ENCODE measurements around the gene ACOT12.
"Not testable (repeated sequence)": the region's sequence is repeated elsewhere in the genome, so short reads cannot be mapped to it uniquely, and the experiment has no call there.

The ACOT12 gene

DNA sequence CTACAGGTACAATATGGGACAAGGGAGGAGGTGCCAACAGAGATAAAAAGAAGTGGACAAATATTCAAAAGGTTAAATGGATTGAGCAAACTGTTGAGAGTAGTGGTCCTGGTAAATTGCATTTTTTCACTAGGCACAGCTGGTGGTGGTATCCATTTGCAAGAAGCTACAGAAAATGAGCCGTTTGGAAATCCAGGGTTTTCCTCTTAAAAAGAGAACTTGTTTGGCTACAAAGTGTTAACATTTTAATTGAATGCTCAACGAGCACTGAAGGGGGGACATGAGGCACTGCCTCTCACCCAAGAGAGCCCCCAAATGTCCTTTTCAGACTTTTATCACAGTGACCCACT lies 93.0 kb downstream of the ACOT12 start:
- POLR2A ChIA-PET = no interaction called here
- CTCF ChIA-PET = interaction anchor here (2.2 to 4.1 kb wide), 3 partner anchors 9 to 68 kb away, joined by 7 to 23 read pairs (median 16); partner anchors contain the start of gene CKMT2
- TF ChIP-seq, protein P1, sequence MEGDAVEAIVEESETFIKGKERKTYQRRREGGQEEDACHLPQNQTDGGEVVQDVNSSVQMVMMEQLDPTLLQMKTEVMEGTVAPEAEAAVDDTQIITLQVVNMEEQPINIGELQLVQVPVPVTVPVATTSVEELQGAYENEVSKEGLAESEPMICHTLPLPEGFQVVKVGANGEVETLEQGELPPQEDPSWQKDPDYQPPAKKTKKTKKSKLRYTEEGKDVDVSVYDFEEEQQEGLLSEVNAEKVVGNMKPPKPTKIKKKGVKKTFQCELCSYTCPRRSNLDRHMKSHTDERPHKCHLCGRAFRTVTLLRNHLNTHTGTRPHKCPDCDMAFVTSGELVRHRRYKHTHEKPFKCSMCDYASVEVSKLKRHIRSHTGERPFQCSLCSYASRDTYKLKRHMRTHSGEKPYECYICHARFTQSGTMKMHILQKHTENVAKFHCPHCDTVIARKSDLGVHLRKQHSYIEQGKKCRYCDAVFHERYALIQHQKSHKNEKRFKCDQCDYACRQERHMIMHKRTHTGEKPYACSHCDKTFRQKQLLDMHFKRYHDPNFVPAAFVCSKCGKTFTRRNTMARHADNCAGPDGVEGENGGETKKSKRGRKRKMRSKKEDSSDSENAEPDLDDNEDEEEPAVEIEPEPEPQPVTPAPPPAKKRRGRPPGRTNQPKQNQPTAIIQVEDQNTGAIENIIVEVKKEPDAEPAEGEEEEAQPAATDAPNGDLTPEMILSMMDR (IDR thresholded peaks at IDR 0.05; ENCODE audit: control extremely low read depth, extremely low read depth, low read depth, missing control alignments) = no peak
- no peak for DNase-seq (ENCODE audit: extremely low spot score)

DNA sequence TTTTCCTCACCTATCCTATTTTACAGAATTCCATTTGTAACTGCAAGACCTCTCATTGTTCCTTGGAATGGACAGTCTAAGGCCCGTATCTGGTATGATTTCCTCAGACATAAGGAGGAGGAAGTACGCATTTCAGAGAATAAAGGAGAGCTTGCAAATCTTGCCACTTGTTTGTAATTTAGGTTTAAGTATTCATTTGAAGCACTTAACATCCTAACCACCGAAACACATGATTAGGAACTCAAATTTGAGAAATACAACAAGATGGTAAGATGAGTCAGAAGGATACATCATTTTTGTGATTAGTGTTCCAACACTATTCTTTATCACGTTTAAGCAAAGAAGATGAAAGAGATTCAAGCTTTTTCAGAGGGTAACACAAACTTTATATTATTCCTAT lies 96.4 kb downstream of the ACOT12 start:
- DNase-seq (ENCODE audit: extremely low spot score) = no peak
- TF ChIP-seq, protein P1 (IDR thresholded peaks at IDR 0.05; ENCODE audit: control extremely low read depth, extremely low read depth, low read depth, missing control alignments) = no peak
- ChIA-PET CTCF (interaction anchor here (1.9 to 4.0 kb wide), 3 partner anchors 11 to 27 kb away, joined by 5 to 17 read pairs (median 14); no protein-coding TSS in a partner anchor), POLR2A (no interaction called here)

- CTCF ChIA-PET; POLR2A ChIA-PET; DNase-seq (ENCODE audit: extremely low spot score): not testable (repeated sequence)
Measured at GRCh38 chr5:81294021-81294420, 99.9 kb downstream of the ACOT12 start.

GRCh38 chr5:81292130-81292529 lies 101.8 kb downstream of the ACOT12 start:
- ChIA-PET POLR2A (no interaction called here), CTCF (interaction anchor here (1.0 to 2.4 kb wide), 3 partner anchors 9 to 15 kb away, joined by 3 to 16 read pairs (median 7); partner anchors contain the start of gene ZCCHC9)
- no peak for DNase-seq (ENCODE audit: extremely low spot score)
- TF ChIP-seq, protein P1 (IDR thresholded peaks at IDR 0.05; ENCODE audit: control extremely low read depth, extremely low read depth, low read depth, missing control alignments) = no peak

- no peak for DNase-seq (ENCODE audit: extremely low spot score)
- ChIA-PET CTCF (interaction anchor here (1.4 to 2.1 kb wide), 2 partner anchors 10 to 13 kb away, joined by 3 to 7 read pairs; no protein-coding TSS in a partner anchor), POLR2A (no interaction called here)
- TF ChIP-seq, protein P1 (IDR thresholded peaks at IDR 0.05; ENCODE audit: control extremely low read depth, extremely low read depth, low read depth, missing control alignments) = no peak
Measured at GRCh38 chr5:81290146-81290545, 103.8 kb downstream of the ACOT12 start.

- peak; percentile 9 for DNase-seq (ENCODE audit: extremely low spot score)
- ChIA-PET POLR2A (interaction anchor here (0.7 kb wide), 1 partner anchor 1028 kb away, joined by 4 read pairs; no protein-coding TSS in a partner anchor), CTCF (interaction anchor here (0.9 to 2.7 kb wide), 2 partner anchors 10 to 82 kb away, joined by 3 to 17 read pairs; no protein-coding TSS in a partner anchor)
- TF ChIP-seq, protein P1 (IDR thresholded peaks at IDR 0.05; ENCODE audit: control extremely low read depth, extremely low read depth, low read depth, missing control alignments) = no peak
Measured at GRCh38 chr5:81288021-81288433, 105.9 kb downstream of the ACOT12 start.

DNA sequence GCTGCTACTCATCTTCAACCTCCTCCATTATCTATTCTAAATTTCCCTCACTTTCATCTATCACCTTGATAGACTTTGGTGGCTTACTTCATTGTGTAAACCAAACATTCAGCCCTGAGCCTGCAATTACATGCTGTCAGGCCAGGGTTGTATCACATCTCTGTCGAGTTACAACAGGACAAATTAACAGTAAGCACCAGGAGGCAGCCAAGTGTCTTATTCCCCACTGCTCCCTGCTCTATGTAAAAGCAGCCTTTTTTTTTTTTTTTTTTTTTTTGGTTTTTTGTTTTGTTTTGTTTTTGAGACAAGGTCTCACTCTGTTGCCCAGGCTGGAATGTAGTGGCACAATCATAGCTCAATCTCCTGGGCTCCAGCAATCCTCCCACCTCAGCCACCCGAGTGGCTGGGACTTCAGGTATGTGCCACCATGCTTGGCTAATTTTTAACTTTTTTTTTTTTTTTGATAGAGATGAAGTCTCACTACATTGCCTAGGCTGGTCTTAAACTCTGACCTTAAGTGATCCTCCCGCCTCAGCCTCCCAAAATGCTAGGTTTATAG lies 107.8 kb downstream of the ACOT12 start:
- CTCF ChIA-PET = interaction anchor here (2.7 kb wide), 1 partner anchor 12 kb away, joined by 17 read pairs; no protein-coding TSS in a partner anchor
- POLR2A ChIA-PET = no interaction called here
- no peak for DNase-seq (ENCODE audit: extremely low spot score)
- TF ChIP-seq, protein P1 (IDR thresholded peaks at IDR 0.05; ENCODE audit: control extremely low read depth, extremely low read depth, low read depth, missing control alignments) = no peak

Data from GM10248 (cell line).